GM12878 (cell line): Measurements from ENCODE around the gene HPD. TPM values are rescaled to one million over a fixed set of nuclear protein-coding genes. Genes with fewer than 3 reads are reported as not detected.

ENCODE experiments used
- ATF7 ChIP-seq: fragments of 450-650 bp; IDR thresholded peaks from 2 replicates; pipeline ENCODE4 v1.6.1; 2016; ENCODE audit warnings: low read depth, mild to moderate bottlenecking
- CHD2 ChIP-seq: IDR thresholded peaks from 2 replicates; pipeline ENCODE4 v1.6.1; 2011; ENCODE audit warnings: low read depth, low read length, improper control_type of control experiment, borderline replicate concordance
- CREM ChIP-seq: IDR thresholded peaks from 2 replicates; pipeline ENCODE4 v1.6.1; 2014; ENCODE audit warnings: antibody characterized with exemption, low read depth
- FOXK2 ChIP-seq: fragments of 450-650 bp; IDR thresholded peaks from 2 replicates; pipeline ENCODE4 v1.6.1; 2017; ENCODE audit warnings: mild to moderate bottlenecking, moderate library complexity
- HDAC2 ChIP-seq: fragments of 200-600 bp; sonication (generic); IDR thresholded peaks from 2 replicates; pipeline ENCODE4 v1.6.1; 2017
- HDGF ChIP-seq: fragments of 450-650 bp; IDR thresholded peaks from 2 replicates; pipeline ENCODE4 v1.6.1; 2016; ENCODE audit warnings: antibody characterized with exemption
- JUNB ChIP-seq: IDR thresholded peaks from 2 replicates; pipeline ENCODE4 v1.6.1; 2016; ENCODE audit warnings: antibody characterized with exemption, mild to moderate bottlenecking
- KDM1A ChIP-seq: fragments of 200-600 bp; sonication (generic); IDR thresholded peaks from 2 replicates; pipeline ENCODE4 v1.6.1; 2016; ENCODE audit warnings: borderline replicate concordance
- KLF5 ChIP-seq: fragments of 450-650 bp; IDR thresholded peaks from 2 replicates; pipeline ENCODE4 v1.6.1; 2014; ENCODE audit warnings: mild to moderate bottlenecking; ENCODE audit not compliant: partially characterized antibody
- MAX ChIP-seq: IDR thresholded peaks from 2 replicates; pipeline ENCODE4 v1.6.1; 2012; ENCODE audit warnings: low read depth, low read length, improper control_type of control experiment
- NKRF ChIP-seq: fragments of 450-650 bp; conservative IDR thresholded peaks from 2 replicates; pipeline ENCODE4 v1.6.1; 2017; ENCODE audit warnings: mild to moderate bottlenecking, moderate library complexity
- RBBP5 ChIP-seq: fragments of 200-600 bp; sonication (generic); conservative IDR thresholded peaks from 2 replicates; pipeline ENCODE4 v1.6.1; 2016
- RELB ChIP-seq: fragments of 450-650 bp; IDR thresholded peaks from 2 replicates; pipeline ENCODE4 v1.6.1; 2017; ENCODE audit warnings: low read depth, mild to moderate bottlenecking, moderate library complexity
- SIN3A ChIP-seq: IDR thresholded peaks from 2 replicates; pipeline ENCODE4 v1.6.1; 2012; ENCODE audit warnings: low read depth, low read length, improper control_type of control experiment
- SKIL ChIP-seq: fragments of 450-650 bp; IDR thresholded peaks from 2 replicates; pipeline ENCODE4 v1.6.1; 2017; ENCODE audit warnings: mild to moderate bottlenecking, low read depth, inconsistent platforms; ENCODE audit not compliant: poor library complexity, severe bottlenecking
- SMAD1 ChIP-seq: fragments of 450-650 bp; IDR thresholded peaks from 2 replicates; pipeline ENCODE4 v1.6.1; 2018; ENCODE audit warnings: mild to moderate bottlenecking, low read depth; ENCODE audit not compliant: partially characterized antibody
- SP1 ChIP-seq: IDR thresholded peaks from one replicate; pipeline ENCODE4 v1.6.1; 2011; ENCODE audit warnings: low read depth, low read length
- STAT1 ChIP-seq: fragments of 450-650 bp; conservative IDR thresholded peaks from 2 replicates; pipeline ENCODE4 v1.6.1; 2014; ENCODE audit warnings: antibody characterized with exemption, mild to moderate bottlenecking
- ZNF687 ChIP-seq: fragments of 450-650 bp; IDR thresholded peaks from 2 replicates; pipeline ENCODE4 v1.6.1; 2017; ENCODE audit warnings: mild to moderate bottlenecking, moderate library complexity
- polyA plus RNA-seq, 11 experiments: library from polyadenylated mRNA; depleted of rRNA in 4 of 11; unstranded in 6 of 11; stranded (reverse) in 5 of 11; fragments of >200 nt; fragmentation: Nextera tagmentation in 4 of 11; fragmentation: Illumina TruSeq in 1 of 11; extraction: Ambion mirVana in 4 of 11; extraction: Trizol in 1 of 11; gene quantifications; 1 replicate in 1 of 11; 2 replicates in 10 of 11; pipeline versions ENCODE4 v1.2.1 to v1.2.3, GENCODE V29; 2011 to 2016; ENCODE audit warnings: inconsistent platforms in 2 of 11, missing spikeins in 2 of 11, low read depth in 1 of 11
- total RNA-seq, 4 experiments: library from RNA; depleted of rRNA in 3 of 4; stranded (reverse); fragments of >200 nt in 3 of 4; fragmentation: Illumina TruSeq in 1 of 4; extraction: Trizol in 1 of 4; gene quantifications; 2 replicates each; pipeline versions ENCODE4 v1.2.1 to v1.2.3, GENCODE V29; 2013 to 2021

Gene HPD
- total and polyA plus RNA-seq, 10 of the 15 experiments (the other 5 are each of a cell fraction or from before 2014, with no cell fraction given): 0.04 to 0.69 (median 0.28) TPM; not detected in 7

GRCh38 chr12:121888478-121889273 lies 30.0 kb upstream of the HPD start, which contains the start of gene PSMD9 (continued):
- TF ChIP-seq STAT1: 0 out of 2 replicates have a peak, but pooled peaks have one; percentile 24
- peak; percentile 69; the same call in 1 of the 2 replicates for TF ChIP-seq HDGF
- peak; percentile 89 for TF ChIP-seq NKRF
- TF ChIP-seq RBBP5: 0 out of 2 replicates have a peak, but pooled peaks have one; percentile 53
- peak; percentile 60 for TF ChIP-seq SP1
- peak; percentile 98 for TF ChIP-seq MAX
- peak; percentile 75; the same call in 1 of the 2 replicates for TF ChIP-seq CREM
- TF ChIP-seq SKIL: no peak
- peak; percentile 62; the same call in 1 of the 2 replicates for TF ChIP-seq JUNB
- TF ChIP-seq KLF5: peak; percentile 91
- TF ChIP-seq SIN3A: peak; percentile 91
- TF ChIP-seq KDM1A: no peak
- peak; percentile 52 for TF ChIP-seq FOXK2
- no peak for TF ChIP-seq SMAD1
- TF ChIP-seq RELB: peak; percentile 84
- peak; percentile 95 for TF ChIP-seq ZNF687
- peak; percentile 77 for TF ChIP-seq CHD2
- peak; percentile 79 for TF ChIP-seq ATF7
- 0 out of 2 replicates have a peak, but pooled peaks have one; percentile 14 for TF ChIP-seq HDAC2
